Renal cortical epithelial cell (primary cell): ENCODE data around the gene BLACAT1. TPM values are rescaled to one million over a fixed set of nuclear protein-coding genes. Genes with fewer than 3 reads are reported as not detected.

ENCODE experiments used
- DNase-seq: peaks from one replicate; pipeline ENCODE4 v3.0.0-alpha.2; 2011; ENCODE audit warnings: low read depth
- total RNA-seq: library from RNA; depleted of rRNA; stranded (reverse); fragments of >200 nt; gene quantifications from 2 replicates; pipeline ENCODE4 v1.2.3, GENCODE V29; 2014

The BLACAT1 gene
- total RNA-seq, 1 donor from 2014 or later = 0.65 TPM

GRCh38 chr1:205456868-205457745 lies 1.3 kb upstream of the BLACAT1 start:
- DNase-seq = no peak

- no peak for DNase-seq
These were observed 580 bp upstream of the BLACAT1 start for GRCh38 chr1:205456383-205456867.

- no peak for DNase-seq
These were observed 926 bp downstream of the BLACAT1 start for GRCh38 chr1:205454903-205455335.

GRCh38 chr1:205453466-205453865 lies 2.4 kb downstream of the BLACAT1 start:
- no peak for DNase-seq

- no peak for DNase-seq
These were observed 2.9 kb downstream of the BLACAT1 start for GRCh38 chr1:205452933-205453332.

- DNase-seq = no peak
These were observed 3.5 kb downstream of the BLACAT1 start for GRCh38 chr1:205452364-205452763.

- no peak for DNase-seq
These were observed 4.1 kb downstream of the BLACAT1 start for GRCh38 chr1:205451759-205452164.

GRCh38 chr1:205451202-205451601 lies 4.6 kb downstream of the BLACAT1 start:
- DNase-seq = no peak

GRCh38 chr1:205450448-205450847 lies 5.4 kb downstream of the BLACAT1 start:
- no peak for DNase-seq

- peak; percentile 95 for DNase-seq
These were observed 5.9 kb downstream of the BLACAT1 start for GRCh38 chr1:205449750-205450443.

GRCh38 chr1:205449254-205449749 lies 6.5 kb downstream of the BLACAT1 start:
- DNase-seq = no peak

GRCh38 chr1:205448540-205449253 lies 7.1 kb downstream of the BLACAT1 start:
- no peak for DNase-seq

- no peak for DNase-seq
These were observed 8.1 kb downstream of the BLACAT1 start for GRCh38 chr1:205447457-205448341.

GRCh38 chr1:205446828-205447227 lies 9.0 kb downstream of the BLACAT1 start:
- DNase-seq = no peak

- DNase-seq = no peak
These were observed 10.3 kb downstream of the BLACAT1 start for GRCh38 chr1:205445646-205445935.

GRCh38 chr1:205444931-205445645 lies 10.8 kb downstream of the BLACAT1 start:
- DNase-seq = peak; percentile 50

GRCh38 chr1:205444300-205444930 lies 11.4 kb downstream of the BLACAT1 start:
- DNase-seq = no peak

- DNase-seq = no peak
These were observed 12.1 kb downstream of the BLACAT1 start for GRCh38 chr1:205443585-205444299.

GRCh38 chr1:205442051-205442725 lies 13.7 kb downstream of the BLACAT1 start:
- DNase-seq = peak; percentile 84
